Activated B cell treated with CpG ODN at 0.5 μM for 24 hours (primary cell): ENCODE data around the gene TGFBRAP1. TPM values are rescaled to one million over a fixed set of nuclear protein-coding genes. Genes with fewer than 3 reads are reported as not detected.

ENCODE experiments used
- ATAC-seq: fragments of 200-7000 bp; cut with Tn5 transposase; one replicate; pipeline ENCODE4 v1.10.0; 2021; ENCODE audit warnings: low read depth, mild to moderate bottlenecking, moderate library complexity
- CTCF ChIA-PET: fragments of 350-600 bp; sonication (Branson Sonifier 250); formaldehyde crosslinking; loops from one replicate; lab custom pipeline; 2021; ENCODE audit warnings: antibody characterized with exemption; lab: Charles Lee
- POLR2A ChIA-PET: fragments of 350-600 bp; sonication (Branson Sonifier 250); formaldehyde crosslinking; loops from one replicate; lab custom pipeline; 2021; ENCODE audit warnings: antibody characterized with exemption; lab: Charles Lee
- DNase-seq: peaks from one replicate; pipeline ENCODE4 v3.0.0; 2022
- H3K27ac Mint-ChIP-seq: one replicate; pipeline ENCODE4 v1.8.0; 2020; ENCODE audit warnings: mixed read lengths
- H3K27me3 Mint-ChIP-seq: one replicate; pipeline ENCODE4 v1.8.0; 2021; ENCODE audit warnings: mixed read lengths
- H3K36me3 Mint-ChIP-seq: one replicate; pipeline ENCODE4 v1.8.0; 2021; ENCODE audit warnings: low read depth, mixed read lengths
- H3K4me1 Mint-ChIP-seq: one replicate; pipeline ENCODE4 v1.8.0; 2021; ENCODE audit warnings: mixed read lengths
- H3K4me3 Mint-ChIP-seq: one replicate; pipeline ENCODE4 v1.8.0; 2020; ENCODE audit warnings: mild to moderate bottlenecking, mixed read lengths
- H3K9me3 Mint-ChIP-seq: one replicate; pipeline ENCODE4 v1.8.0; 2020; ENCODE audit warnings: mixed read lengths
- intact Hi-C: fragments of 100-400 bp; cut with micrococcal nuclease; formaldehyde crosslinking; loops from one replicate; pipeline ENCODE4 v1.15.1; 2024
- total RNA-seq: library from RNA; stranded (reverse); gene quantifications from 2 replicates; pipeline ENCODE4 v1.2.3, GENCODE V29; 2022
- TF ChIP-seq, protein P1 (sequence below): fragments of 200-600 bp; IDR thresholded peaks from one replicate; pipeline ENCODE4 v1.8.0; 2022; ENCODE audit warnings: antibody characterized with exemption, mild to moderate bottlenecking

Gene TGFBRAP1
- total RNA-seq, 1 donor from 2014 or later, result 25.2 TPM

DNA sequence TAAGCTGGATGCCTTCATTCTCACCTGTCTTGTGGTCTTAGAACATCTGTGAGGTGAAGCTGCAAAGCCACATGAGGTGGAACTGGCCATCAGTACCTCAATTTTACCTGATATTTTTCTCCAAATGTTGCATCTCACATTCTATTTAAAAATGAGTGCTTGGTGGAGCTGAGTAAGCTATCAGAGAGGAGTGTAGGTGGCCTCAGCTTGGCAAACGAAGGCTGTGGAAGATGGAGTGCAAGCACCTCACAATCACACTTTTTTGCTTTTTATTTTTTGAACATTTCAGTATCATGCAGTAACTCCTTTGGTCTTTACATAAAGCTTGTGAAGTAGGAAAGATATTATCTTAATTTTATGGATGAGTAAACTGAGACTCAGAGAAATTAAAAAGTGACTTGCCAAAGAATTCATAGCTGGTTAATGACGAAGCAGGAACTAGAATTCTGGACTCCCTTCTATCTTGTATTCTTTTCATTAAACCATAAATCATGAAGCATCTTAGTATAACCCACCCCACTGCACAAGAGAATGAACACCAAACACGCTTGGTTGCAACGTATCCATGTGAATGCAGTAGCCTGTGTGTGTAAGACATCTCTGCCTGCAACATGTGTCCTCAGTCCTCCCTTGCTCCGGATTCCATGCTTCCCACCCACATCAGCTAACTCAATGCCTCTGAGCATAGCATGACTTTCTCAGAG is 35.1 kb upstream of the TGFBRAP1 start:
- intact Hi-C loops, result no loop called here
- no peak overlapping the region for H3K27ac Mint-ChIP-seq

DNA sequence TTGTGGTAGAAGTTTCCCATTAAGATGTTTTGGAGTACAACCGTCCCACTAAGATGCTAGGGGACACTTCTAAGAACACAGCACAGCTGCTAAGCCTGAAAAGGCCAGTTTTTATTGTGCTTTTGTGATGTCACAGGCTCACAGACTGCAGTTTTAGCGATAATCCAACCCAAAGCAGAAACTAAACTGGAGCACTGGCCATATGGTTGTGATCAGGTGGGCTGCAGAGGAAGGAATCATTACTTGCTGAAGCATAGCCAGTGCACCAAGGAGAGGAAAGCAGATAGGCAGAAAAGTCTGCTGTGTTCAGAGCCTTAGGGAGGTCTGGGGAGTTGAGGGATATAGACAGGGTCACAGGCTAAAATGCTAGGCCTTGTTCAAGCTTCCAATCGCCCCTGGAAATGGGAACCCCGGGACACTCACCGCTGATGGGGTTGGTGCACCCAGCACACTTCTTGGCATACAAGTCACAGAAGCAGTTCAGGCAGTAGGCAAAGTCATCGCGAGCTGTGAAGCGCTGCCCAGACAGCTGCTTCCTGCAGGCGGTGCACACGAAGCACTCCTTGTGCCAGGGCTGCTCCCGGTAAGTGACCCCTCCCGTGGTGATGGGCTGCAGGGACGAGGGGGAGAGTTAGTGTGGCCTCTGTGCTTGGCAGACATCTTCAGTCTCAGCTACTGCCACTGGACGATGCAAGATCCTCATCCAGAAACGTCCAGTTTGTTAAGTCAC is 33.5 kb upstream of the TGFBRAP1 start:
- POLR2A ChIA-PET, result no interaction called here
- ATAC-seq (no peak), DNase-seq (no peak)
- CTCF ChIA-PET, result no interaction called here
- Mint-ChIP-seq H3K4me1 (no peaks in the 10 kb centered on the region), H3K27me3 (no peaks in the 10 kb centered on the region), H3K4me3 (no peak overlapping the region), H3K36me3 (peaks cover 32% of the 10 kb centered on the region), H3K9me3 (peaks cover under 1% of the 10 kb centered on the region), H3K27ac (no peak overlapping the region)
- TF ChIP-seq, protein P1, sequence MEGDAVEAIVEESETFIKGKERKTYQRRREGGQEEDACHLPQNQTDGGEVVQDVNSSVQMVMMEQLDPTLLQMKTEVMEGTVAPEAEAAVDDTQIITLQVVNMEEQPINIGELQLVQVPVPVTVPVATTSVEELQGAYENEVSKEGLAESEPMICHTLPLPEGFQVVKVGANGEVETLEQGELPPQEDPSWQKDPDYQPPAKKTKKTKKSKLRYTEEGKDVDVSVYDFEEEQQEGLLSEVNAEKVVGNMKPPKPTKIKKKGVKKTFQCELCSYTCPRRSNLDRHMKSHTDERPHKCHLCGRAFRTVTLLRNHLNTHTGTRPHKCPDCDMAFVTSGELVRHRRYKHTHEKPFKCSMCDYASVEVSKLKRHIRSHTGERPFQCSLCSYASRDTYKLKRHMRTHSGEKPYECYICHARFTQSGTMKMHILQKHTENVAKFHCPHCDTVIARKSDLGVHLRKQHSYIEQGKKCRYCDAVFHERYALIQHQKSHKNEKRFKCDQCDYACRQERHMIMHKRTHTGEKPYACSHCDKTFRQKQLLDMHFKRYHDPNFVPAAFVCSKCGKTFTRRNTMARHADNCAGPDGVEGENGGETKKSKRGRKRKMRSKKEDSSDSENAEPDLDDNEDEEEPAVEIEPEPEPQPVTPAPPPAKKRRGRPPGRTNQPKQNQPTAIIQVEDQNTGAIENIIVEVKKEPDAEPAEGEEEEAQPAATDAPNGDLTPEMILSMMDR, result no peak
- intact Hi-C loops, result no loop called here

More for the DNA sequence above, 35.1 kb upstream of the TGFBRAP1 start:
- ChIA-PET POLR2A (no interaction called here), CTCF (interaction anchor here (1.6 kb wide), 1 partner anchor 156 kb away, joined by 3 read pairs; no protein-coding TSS in a partner anchor)
- no peaks in the 10 kb centered on the region for H3K9me3 Mint-ChIP-seq
- ATAC-seq, result no peak
- no peaks in the 10 kb centered on the region for H3K27me3 Mint-ChIP-seq
- peaks cover under 1% of the 10 kb centered on the region for H3K4me1 Mint-ChIP-seq
- TF ChIP-seq, protein P1, result no peak
- peaks cover 18% of the 10 kb centered on the region for H3K36me3 Mint-ChIP-seq
- no peak overlapping the region for H3K4me3 Mint-ChIP-seq
- DNase-seq, result no peak

DNA sequence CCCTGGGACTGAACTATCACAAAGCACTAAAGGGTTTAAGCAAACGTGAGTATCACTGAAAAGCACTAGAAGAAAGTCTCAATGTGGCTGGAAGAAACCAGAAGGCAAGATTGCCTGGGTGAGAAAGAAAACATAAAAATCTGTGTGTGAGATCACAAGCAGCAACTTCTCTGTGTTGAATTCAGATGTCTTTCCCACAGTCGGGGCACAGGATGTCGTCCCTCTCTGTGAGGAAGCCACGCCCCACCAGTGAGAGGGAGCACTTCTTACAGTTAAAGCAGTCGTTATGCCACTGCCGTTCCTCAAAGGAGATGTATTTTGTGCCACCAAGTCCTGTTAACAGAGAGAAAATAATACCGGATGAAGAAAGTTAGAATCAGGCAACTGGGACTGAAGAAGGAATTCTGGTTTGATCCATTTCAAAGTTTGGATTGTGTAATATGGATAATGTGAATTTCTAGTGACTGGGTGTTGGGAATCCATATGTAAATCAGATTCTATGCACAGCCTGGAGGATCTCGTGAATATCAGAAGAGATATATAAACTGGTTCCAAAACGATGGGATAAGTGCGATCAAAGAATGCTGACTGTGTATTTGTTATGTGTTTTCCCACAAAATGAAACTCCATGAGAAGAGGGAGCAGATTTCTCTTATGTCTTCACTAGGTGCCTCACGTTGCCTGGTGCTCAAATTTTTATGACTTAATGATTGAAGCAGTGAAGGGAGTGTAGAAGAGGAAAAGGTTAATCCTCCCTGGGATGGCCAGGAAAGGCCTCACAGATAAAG is 31.8 kb upstream of the TGFBRAP1 start:
- TF ChIP-seq, protein P1, result no peak
- H3K9me3 Mint-ChIP-seq, result peaks cover 7% of the 10 kb centered on the region
- peaks cover 47% of the 10 kb centered on the region for H3K36me3 Mint-ChIP-seq
- ATAC-seq, result no peak
- CTCF ChIA-PET, result no interaction called here
- intact Hi-C loops, result no loop called here
- DNase-seq, result no peak
- POLR2A ChIA-PET, result no interaction called here
- H3K4me3 Mint-ChIP-seq, result no peak overlapping the region
- no peak overlapping the region for H3K27ac Mint-ChIP-seq
- H3K27me3 Mint-ChIP-seq, result no peaks in the 10 kb centered on the region
- H3K4me1 Mint-ChIP-seq, result no peaks in the 10 kb centered on the region

DNA sequence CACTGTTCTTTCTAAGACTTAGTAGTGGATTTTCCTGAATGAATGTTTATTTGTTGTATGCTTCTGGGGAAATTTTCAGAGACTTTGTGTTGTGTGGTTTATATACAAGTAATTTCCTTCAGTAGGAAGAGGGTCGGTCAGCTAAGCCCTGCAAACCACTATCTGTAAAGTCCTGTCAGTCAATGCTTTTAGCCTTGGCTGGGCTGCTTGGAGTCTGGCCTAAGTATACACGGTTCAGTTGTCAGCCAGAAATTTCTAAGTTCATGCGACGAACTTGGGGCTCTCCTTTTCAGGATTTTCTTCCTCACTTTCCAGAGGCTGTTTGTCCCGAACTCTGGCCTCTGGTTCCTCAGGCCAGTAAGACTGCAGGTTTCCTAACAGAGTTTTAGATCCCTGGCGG is 29.1 kb upstream of the TGFBRAP1 start:
- Mint-ChIP-seq H3K27ac (no peak overlapping the region), H3K4me3 (no peak overlapping the region), H3K4me1 (no peaks in the 10 kb centered on the region), H3K36me3 (peaks cover 66% of the 10 kb centered on the region), H3K27me3 (no peaks in the 10 kb centered on the region), H3K9me3 (peaks cover 10% of the 10 kb centered on the region)
- TF ChIP-seq, protein P1, result no peak
- no peak for DNase-seq
- no peak for ATAC-seq
- CTCF ChIA-PET, result no interaction called here
- intact Hi-C loops, result no loop called here
- POLR2A ChIA-PET, result no interaction called here

DNA sequence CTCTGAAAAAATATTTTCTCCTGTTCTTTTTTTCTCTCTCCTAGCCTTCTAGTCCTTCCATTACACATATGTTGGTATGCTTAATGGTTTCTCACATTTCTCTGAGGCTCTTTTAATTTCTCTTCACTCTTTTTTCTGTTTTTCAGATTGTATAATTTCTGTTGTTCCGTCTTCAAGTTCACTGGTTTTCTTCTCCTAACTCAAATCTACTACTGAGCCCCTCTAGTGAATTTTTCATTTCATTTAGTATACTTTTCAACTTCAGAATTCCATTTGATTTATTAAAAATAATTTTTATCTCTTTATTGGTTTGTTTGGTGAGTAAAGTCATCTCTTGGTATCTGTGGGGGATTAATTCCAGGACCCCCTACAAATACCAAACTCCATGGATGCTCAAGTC is 27.6 kb upstream of the TGFBRAP1 start:
- no peaks in the 10 kb centered on the region for H3K4me1 Mint-ChIP-seq
- H3K36me3 Mint-ChIP-seq, result peaks cover 78% of the 10 kb centered on the region
- DNase-seq (no peak), ATAC-seq (no peak)
- POLR2A ChIA-PET, result no interaction called here
- no peak overlapping the region for H3K27ac Mint-ChIP-seq
- intact Hi-C loops, result no loop called here
- TF ChIP-seq, protein P1, result no peak
- peaks cover 10% of the 10 kb centered on the region for H3K9me3 Mint-ChIP-seq
- H3K27me3 Mint-ChIP-seq, result no peaks in the 10 kb centered on the region
- CTCF ChIA-PET, result no interaction called here
- no peak overlapping the region for H3K4me3 Mint-ChIP-seq
